GM12864 (cell line): ENCODE results near the gene KCNN4.

Source experiments
- DNase-seq: peaks from one replicate; pipeline ENCODE4 v3.0.0-alpha.2; 2011; ENCODE audit warnings: low read depth
- H3K4me3 ChIP-seq: 2 replicates; pipeline ENCODE4 v1.5.1; 2011; ENCODE audit warnings: mild to moderate bottlenecking, low read depth, low read length, control low read depth
- CTCF ChIP-seq: IDR thresholded peaks from 2 replicates; pipeline ENCODE4 v1.5.1; 2011; ENCODE audit warnings: low read depth, mild to moderate bottlenecking, moderate library complexity, low read length, control low read depth, inconsistent platforms; ENCODE audit errors: missing control alignments

The KCNN4 gene

GRCh38 chr19:43719918-43720317 is 60.9 kb downstream of the KCNN4 start:
- no peak for TF ChIP-seq CTCF
- no peak for DNase-seq
- H3K4me3 ChIP-seq = no peak overlapping the region

GRCh38 chr19:43719378-43719868 is 61.4 kb downstream of the KCNN4 start:
- H3K4me3 ChIP-seq = no peak overlapping the region
- DNase-seq = no peak
- TF ChIP-seq CTCF = no peak

- TF ChIP-seq CTCF = no peak
- DNase-seq = no peak
- H3K4me3 ChIP-seq = no peak overlapping the region
Measured at GRCh38 chr19:43718627-43719377, 62.0 kb downstream of the KCNN4 start.
